Stomach smooth muscle (tissue), 2 donors: ENCODE results near the gene PRKCB.

Experiments used
- H3K27ac ChIP-seq: one replicate; pipeline ENCODE4 v1.7.0; 2013; ENCODE audit warnings: mild to moderate bottlenecking, low read length, inconsistent platforms
- H3K27me3 ChIP-seq, 2 donors: one replicate each; pipeline ENCODE4 v1.7.0; 2013; ENCODE audit warnings: low read length in 2 of 2; ENCODE audit not compliant: insufficient read depth in 2 of 2, control insufficient read depth in 1 of 2
- H3K36me3 ChIP-seq, 2 donors: one replicate each; pipeline ENCODE4 v1.7.0; 2013; ENCODE audit warnings: low read length in 2 of 2; ENCODE audit not compliant: control insufficient read depth in 2 of 2, insufficient read depth in 2 of 2
- H3K4me1 ChIP-seq: one replicate; pipeline ENCODE4 v1.7.0; 2013; ENCODE audit warnings: low read length; ENCODE audit not compliant: control insufficient read depth, insufficient read depth
- H3K4me3 ChIP-seq, 2 donors: one replicate each; pipeline ENCODE4 v1.7.0; 2013; ENCODE audit warnings: low read length in 2 of 2
- H3K9ac ChIP-seq, 2 donors: one replicate each; pipeline ENCODE4 v1.7.0; 2013; ENCODE audit warnings: low read length in 2 of 2, mild to moderate bottlenecking in 1 of 2
- H3K9me3 ChIP-seq, 2 donors: one replicate each; pipeline ENCODE4 v1.7.0; 2013; ENCODE audit warnings: low read length in 2 of 2; ENCODE audit not compliant: control insufficient read depth in 2 of 2
- donor health status: healthy.
- donor health status: Pancreatic carcinoma.

Gene PRKCB

DNA sequence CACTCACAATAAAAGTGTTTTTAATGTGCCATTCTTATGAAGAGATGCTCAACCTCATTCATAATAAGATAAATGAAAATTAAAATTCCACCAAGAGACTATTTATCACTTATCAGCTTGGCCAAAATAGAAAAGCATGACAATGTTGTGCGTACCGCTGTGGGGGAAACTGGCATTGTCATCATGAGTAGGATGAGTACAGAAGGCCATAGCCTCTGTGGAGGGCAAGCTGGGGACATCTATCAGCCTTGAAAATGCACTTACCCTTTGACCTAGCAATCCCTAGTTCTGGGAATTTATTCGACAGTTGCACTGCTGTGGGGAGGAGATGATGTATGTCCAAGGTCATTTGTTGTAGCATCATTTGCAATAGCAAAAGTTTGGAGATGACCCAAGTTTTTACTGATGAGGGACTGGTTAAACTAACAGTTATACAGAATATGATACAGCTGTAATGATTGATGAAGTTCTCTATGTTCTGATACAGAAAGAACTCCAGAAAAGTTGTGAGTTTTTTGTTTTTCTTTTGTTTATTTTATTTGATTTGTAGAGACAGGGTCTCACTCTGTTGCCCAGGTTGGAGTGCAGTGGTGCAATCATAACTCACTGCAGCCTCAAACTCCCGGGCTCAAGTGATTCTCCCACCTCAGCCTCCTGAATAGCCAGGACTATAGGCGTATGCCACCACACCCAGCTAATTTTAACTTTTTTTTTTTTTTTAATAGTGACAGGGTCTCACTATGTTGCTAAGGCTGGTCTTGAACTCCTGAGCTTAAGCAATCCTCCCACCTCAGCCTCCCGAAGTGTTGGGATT, 13.7 kb upstream of the PRKCB start:
- H3K36me3 ChIP-seq = no peaks in the 10 kb centered on the region
- H3K27ac ChIP-seq = no peak overlapping the region
- no peaks in the 10 kb centered on the region for H3K4me1 ChIP-seq
- H3K9ac ChIP-seq = no peak overlapping the region
- peaks cover 2 to 6% of the 10 kb centered on the region in 2 donors for H3K27me3 ChIP-seq
- no peak overlapping the region for H3K4me3 ChIP-seq
- H3K9me3 ChIP-seq = no peaks in the 10 kb centered on the region

DNA sequence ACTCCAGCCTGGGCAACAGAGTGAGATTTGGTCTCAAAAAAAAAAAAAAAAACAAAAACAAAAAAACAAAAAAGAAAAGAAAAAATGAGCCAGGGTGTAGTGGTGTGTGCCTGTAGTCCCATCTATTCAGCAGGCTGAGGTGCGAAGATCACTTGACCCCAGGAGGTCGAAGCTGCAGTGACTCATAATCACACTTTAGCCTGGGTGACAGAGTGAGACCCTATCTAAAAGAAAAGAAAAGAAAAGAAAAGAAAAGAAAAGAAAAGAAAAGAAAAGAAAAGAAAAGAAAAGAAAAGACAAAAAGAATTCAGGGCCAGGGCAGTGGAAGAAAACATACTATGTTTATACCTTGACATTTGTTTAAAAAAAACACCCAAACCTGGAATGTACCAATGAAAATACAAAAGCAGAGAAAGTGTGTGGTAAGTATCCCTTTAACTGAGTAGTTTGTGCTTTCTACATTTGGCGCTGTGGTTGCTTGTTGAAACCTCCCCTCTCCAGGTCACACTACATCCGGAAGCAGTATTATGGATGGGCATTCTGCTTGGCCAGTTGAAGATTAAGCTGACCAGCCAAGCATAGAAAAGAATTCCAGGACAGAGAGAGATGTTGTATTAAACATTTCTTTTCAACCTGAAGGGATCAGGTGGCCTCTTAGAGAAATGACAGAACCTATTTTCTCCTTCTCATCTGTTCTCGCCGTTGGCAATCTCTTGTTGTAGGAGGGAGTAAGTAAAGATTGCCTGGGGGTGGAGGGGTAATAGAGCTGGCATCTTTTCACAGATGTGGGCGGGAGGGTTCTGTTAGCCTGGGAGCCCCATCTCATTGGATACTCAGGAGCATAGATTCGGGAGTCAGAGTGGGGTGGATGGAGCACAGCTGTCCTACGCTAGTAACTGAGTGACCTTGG, 12.1 kb upstream of the PRKCB start:
- no peaks in the 10 kb centered on the region for H3K9me3 ChIP-seq
- H3K9ac ChIP-seq = no peak overlapping the region
- H3K27me3 ChIP-seq = no peaks in the 10 kb centered on the region
- H3K27ac ChIP-seq = no peak overlapping the region
- no peaks in the 10 kb centered on the region for H3K36me3 ChIP-seq
- H3K4me1 ChIP-seq = no peaks in the 10 kb centered on the region
- H3K4me3 ChIP-seq = no peak overlapping the region

DNA sequence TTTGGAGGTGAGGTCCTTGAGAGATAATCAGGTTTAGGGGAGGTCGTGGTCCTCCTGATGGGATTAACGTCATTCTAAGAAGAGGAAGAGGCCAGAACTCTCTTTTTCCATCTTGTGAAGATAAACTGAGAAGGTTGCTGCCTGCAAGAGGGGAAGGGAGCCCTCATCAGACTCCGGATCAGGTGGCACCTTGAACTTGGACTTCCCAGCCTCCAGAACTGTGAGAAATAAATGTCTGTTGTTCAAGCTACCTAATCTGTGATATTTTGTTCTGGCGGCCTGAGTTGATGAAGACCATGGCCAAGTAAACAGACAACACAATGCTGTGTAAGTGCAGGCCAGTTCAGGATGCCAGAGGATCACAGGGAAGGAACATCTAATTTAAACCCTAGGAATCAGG, 10.9 kb upstream of the PRKCB start:
- no peak overlapping the region for H3K4me3 ChIP-seq
- H3K27me3 ChIP-seq = no peaks in the 10 kb centered on the region
- no peak overlapping the region for H3K9ac ChIP-seq
- no peaks in the 10 kb centered on the region for H3K36me3 ChIP-seq
- H3K9me3 ChIP-seq = no peaks in the 10 kb centered on the region
- H3K27ac ChIP-seq = no peak overlapping the region
- no peaks in the 10 kb centered on the region for H3K4me1 ChIP-seq

DNA sequence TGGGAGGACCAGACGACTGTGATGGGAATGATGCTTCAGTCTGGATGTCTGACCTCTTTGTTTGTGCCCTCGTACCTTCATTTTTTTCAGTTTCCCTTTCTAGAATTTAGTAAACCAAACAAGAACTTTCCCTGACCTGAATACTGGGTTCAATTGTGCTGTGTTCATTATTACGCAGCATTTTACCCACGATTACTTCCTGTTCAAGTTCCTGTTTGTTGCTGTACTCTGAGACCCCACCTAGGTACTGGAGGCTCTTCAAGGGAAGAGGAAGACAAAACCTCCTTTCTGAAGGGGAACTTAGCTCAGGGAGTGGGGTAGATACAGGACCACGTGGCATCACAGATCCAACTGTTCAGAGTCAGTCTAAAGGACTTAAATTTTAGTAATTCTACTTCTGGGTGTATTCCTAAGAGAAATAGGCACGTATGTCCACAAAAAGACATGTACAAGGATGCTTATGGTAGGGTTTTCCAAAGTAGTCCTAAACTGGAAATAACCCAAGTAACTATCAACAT, 9.2 kb upstream of the PRKCB start:
- Histone ChIP-seq H3K9ac (no peak overlapping the region), H3K27ac (no peak overlapping the region), H3K4me3 (no peak overlapping the region), H3K27me3 (no peaks in the 10 kb centered on the region), H3K36me3 (no peaks in the 10 kb centered on the region), H3K4me1 (no peaks in the 10 kb centered on the region), H3K9me3 (no peaks in the 10 kb centered on the region)

DNA sequence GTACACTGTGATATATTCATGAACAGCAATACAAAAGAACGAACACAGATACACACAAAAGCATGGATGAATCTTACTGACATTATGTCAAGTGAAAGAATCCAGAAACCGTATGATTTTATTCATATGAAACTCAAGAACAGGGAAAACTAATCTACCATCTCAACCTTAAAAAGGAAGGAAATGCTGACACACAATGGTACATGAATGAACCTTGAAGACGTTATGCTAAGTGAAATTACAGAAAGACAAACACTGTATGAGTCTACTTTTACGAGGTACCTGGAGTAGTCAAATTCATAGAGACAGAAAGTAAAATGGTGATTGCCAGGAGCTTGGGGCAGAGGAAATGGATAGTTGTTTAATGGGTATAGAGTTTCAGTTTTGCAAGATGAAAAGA, 8.7 kb upstream of the PRKCB start:
- H3K9me3 ChIP-seq = no peaks in the 10 kb centered on the region
- H3K27ac ChIP-seq = no peak overlapping the region
- H3K27me3 ChIP-seq = no peaks in the 10 kb centered on the region
- no peak overlapping the region for H3K4me3 ChIP-seq
- H3K9ac ChIP-seq = no peak overlapping the region
- no peaks in the 10 kb centered on the region for H3K36me3 ChIP-seq
- H3K4me1 ChIP-seq = no peaks in the 10 kb centered on the region

DNA sequence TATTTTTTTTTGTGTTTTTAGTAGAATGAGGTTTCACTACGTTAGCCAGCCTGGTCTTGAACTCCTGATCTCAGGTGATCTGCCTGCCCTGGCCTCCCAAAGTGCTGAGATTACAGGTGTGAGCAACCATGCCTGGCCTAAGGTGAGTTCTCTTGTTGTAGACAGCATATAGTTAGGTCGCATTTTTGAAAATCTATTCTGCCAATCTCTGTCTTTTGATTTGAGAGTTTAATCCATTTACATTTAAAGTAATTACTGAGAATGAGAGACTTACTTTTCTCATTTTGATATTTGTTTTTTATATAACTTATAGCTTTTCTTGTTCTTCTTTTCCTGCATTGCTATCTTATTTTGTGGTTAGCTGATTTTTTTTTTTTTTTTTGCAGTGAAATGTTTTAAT, 6.3 kb upstream of the PRKCB start:
- H3K4me1 ChIP-seq = no peaks in the 10 kb centered on the region
- H3K27me3 ChIP-seq = no peaks in the 10 kb centered on the region
- H3K9me3 ChIP-seq = no peaks in the 10 kb centered on the region
- no peak overlapping the region for H3K27ac ChIP-seq
- no peak overlapping the region for H3K4me3 ChIP-seq
- H3K9ac ChIP-seq = no peak overlapping the region
- no peaks in the 10 kb centered on the region for H3K36me3 ChIP-seq

DNA sequence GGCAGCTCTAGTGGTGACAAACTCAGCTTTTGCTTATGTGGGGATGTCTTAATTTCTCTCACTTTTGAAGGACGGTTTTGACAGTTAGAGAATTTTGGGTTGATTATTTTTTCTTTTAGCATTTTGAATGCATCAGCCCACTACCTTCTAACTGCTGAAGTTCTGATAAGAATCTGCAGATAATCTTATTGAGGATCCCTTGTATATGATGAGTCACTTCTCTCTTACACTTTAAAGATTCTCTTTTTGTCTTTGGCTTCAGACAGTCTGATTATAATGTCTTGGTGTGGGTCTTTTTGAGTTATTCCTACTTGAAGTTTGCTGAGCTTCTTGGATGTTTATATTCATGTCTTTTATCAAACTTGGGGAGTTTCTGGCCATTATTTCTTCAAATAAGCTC, 5.5 kb upstream of the PRKCB start:
- Histone ChIP-seq H3K27ac (no peak overlapping the region), H3K27me3 (no peaks in the 10 kb centered on the region), H3K4me3 (no peak overlapping the region), H3K9ac (no peak overlapping the region), H3K4me1 (peaks cover 3% of the 10 kb centered on the region), H3K9me3 (no peaks in the 10 kb centered on the region), H3K36me3 (no peaks in the 10 kb centered on the region)

DNA sequence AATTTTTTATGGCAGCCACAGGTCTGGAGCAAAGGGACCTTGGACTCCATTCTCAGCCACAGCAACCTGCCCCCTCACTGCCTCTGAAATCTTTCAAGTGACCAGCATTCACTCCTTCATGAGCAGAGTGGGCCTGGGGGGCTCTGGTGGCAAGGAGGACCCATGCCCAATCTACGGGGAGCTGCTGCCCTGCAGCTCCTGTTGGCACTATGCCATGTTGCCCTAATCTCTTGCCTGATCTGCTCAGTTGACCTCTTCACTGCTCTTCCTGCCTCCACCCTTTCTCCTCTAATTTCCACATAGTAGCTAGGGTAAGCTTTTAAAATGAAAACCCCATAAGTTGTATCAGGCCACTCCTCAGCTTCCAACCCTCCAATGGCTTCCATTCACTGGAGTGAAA, 2.9 kb upstream of the PRKCB start:
- Histone ChIP-seq H3K4me1 (peaks cover 15% of the 10 kb centered on the region), H3K36me3 (no peaks in the 10 kb centered on the region), H3K9ac (no peak overlapping the region), H3K27ac (no peak overlapping the region), H3K4me3 (no peak overlapping the region), H3K9me3 (no peaks in the 10 kb centered on the region), H3K27me3 (no peaks in the 10 kb centered on the region)

DNA sequence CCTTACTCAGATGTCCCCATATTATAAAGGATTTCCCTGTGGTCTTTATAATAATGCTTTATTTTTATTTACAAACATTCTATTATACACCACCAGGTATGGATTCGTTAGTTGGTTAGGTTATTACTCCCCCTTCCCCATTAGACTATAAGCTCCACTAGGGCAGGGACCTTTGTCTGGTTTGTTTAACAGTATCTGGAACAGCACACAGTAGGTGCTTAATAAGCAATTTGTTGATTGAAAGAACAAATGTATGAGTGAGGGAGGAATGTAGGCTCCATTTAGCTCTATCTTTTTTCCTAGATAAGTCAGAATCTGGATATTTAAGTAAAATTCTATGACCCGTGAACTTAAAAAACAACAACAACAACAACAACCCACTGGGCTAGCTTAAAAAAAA, 2.3 kb upstream of the PRKCB start:
- Histone ChIP-seq H3K27me3 (no peaks in the 10 kb centered on the region), H3K4me1 (peaks cover 18% of the 10 kb centered on the region), H3K9ac (no peak overlapping the region), H3K36me3 (no peaks in the 10 kb centered on the region), H3K4me3 (no peak overlapping the region), H3K9me3 (no peaks in the 10 kb centered on the region), H3K27ac (no peak overlapping the region)

DNA sequence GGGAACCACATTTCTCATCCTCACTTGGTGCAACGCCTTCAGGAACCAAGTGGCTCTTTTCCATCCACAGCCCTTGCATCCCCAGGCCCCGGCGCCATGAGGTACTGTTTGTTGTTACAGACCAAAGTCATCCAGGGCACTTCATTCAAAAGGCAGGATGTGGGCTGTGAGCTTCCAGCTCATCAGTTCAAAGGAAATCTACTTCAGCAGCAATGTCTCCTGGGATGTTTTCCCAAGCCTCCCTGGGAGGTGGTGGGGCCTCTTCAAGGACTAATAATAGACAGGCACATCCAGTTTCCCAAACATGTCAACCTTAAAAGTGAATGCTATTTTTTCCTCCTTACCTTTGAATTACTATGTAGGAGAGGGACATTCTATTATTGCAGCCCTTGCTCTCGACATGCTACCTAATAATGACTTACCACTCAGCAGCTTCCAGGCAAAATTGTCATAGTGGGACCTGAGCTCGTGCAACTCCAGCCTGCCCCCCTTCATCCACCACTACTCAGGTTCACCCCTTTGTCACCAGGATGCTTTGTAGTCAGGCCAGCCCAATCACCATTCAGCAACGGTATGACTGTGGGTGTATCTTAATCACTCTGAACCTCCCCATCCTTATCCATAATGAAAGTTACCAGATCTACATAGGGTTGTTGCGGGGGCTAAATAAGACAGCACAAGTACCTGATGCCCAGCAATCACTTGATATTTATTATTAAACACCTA, 1.7 kb upstream of the PRKCB start:
- no peak overlapping the region for H3K9ac ChIP-seq
- H3K4me3 ChIP-seq = no peak overlapping the region
- no peaks in the 10 kb centered on the region for H3K27me3 ChIP-seq
- H3K27ac ChIP-seq = no peak overlapping the region
- no peaks in the 10 kb centered on the region for H3K36me3 ChIP-seq
- no peaks in the 10 kb centered on the region for H3K9me3 ChIP-seq
- peaks cover 18% of the 10 kb centered on the region for H3K4me1 ChIP-seq
